ENCODE measurements around the gene C12orf42. TPM values are rescaled to one million over a fixed set of nuclear protein-coding genes. Genes with fewer than 3 reads are reported as not detected.

Gene C12orf42
- polyA plus RNA-seq, 1 experiment = not detected

DNA sequence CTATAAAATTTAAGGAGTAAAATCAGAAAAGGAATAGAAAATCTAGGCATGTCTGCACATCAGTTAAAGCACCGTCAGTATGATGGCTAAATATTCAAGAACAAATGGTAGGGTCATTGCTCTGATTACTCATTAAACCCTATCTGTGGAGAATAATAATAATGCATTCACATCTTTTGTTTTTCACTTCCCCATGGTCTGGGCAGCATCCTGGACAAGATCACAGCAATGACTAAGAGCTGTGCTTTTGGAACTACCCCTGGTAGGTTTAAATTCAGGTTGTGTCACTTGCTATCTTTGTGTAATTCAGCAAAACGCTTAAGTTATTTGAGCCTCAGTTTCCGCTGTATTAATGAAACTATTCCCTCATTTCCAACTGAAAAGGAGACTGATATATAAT lies 33.1 kb downstream of the C12orf42 start:
- Histone ChIP-seq H3K27ac (ENCODE audit: low read depth, low read length) (no peak overlapping the region), H3K4me3 (ENCODE audit: low read depth, low read length) (no peak overlapping the region), H3K9me3 (ENCODE audit: control insufficient read depth, insufficient read depth, low read length) (peaks cover 3% of the 10 kb centered on the region; the same call in 1 of the 2 replicates), H3K27me3 (ENCODE audit: control insufficient read depth, insufficient read depth, low read length) (no peaks in the 10 kb centered on the region)
- TF ChIP-seq, protein P1, sequence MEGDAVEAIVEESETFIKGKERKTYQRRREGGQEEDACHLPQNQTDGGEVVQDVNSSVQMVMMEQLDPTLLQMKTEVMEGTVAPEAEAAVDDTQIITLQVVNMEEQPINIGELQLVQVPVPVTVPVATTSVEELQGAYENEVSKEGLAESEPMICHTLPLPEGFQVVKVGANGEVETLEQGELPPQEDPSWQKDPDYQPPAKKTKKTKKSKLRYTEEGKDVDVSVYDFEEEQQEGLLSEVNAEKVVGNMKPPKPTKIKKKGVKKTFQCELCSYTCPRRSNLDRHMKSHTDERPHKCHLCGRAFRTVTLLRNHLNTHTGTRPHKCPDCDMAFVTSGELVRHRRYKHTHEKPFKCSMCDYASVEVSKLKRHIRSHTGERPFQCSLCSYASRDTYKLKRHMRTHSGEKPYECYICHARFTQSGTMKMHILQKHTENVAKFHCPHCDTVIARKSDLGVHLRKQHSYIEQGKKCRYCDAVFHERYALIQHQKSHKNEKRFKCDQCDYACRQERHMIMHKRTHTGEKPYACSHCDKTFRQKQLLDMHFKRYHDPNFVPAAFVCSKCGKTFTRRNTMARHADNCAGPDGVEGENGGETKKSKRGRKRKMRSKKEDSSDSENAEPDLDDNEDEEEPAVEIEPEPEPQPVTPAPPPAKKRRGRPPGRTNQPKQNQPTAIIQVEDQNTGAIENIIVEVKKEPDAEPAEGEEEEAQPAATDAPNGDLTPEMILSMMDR (IDR thresholded peaks at IDR 0.05; ENCODE audit: low read depth, low read length) = no peak
- CTCF ChIA-PET = no interaction called here
- POLR2A ChIA-PET = no interaction called here
- no peak for DNase-seq (ENCODE audit: low read depth, low spot score)

DNA sequence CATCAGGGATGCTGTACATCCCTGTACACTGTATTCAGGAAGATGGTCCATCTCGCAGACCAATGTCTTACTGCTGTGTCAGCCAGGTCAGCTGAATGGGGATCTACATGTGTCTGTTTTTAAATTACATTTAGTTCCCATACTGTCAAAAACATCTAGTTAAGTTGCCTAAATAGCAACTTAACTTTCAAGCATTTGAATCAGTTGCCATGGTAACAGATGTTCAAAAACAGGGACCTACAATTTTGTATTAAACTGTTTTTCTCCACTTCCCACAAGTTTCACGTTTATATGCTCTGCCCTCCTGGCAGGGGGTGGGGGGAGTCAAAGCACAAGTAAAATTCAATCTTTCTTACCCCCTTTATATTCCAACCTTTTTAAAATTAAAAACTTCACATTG lies 38.3 kb downstream of the C12orf42 start:
- TF ChIP-seq, protein P1 (IDR thresholded peaks at IDR 0.05; ENCODE audit: low read depth, low read length) = no peak
- POLR2A ChIA-PET = no interaction called here
- Histone ChIP-seq H3K4me3 (ENCODE audit: low read depth, low read length) (no peak overlapping the region), H3K27me3 (ENCODE audit: control insufficient read depth, insufficient read depth, low read length) (no peaks in the 10 kb centered on the region), H3K27ac (ENCODE audit: low read depth, low read length) (no peak overlapping the region), H3K9me3 (ENCODE audit: control insufficient read depth, insufficient read depth, low read length) (no peaks in the 10 kb centered on the region; the same call in 1 of the 2 replicates)
- no peak for DNase-seq (ENCODE audit: low read depth, low spot score)
- CTCF ChIA-PET = no interaction called here

DNA sequence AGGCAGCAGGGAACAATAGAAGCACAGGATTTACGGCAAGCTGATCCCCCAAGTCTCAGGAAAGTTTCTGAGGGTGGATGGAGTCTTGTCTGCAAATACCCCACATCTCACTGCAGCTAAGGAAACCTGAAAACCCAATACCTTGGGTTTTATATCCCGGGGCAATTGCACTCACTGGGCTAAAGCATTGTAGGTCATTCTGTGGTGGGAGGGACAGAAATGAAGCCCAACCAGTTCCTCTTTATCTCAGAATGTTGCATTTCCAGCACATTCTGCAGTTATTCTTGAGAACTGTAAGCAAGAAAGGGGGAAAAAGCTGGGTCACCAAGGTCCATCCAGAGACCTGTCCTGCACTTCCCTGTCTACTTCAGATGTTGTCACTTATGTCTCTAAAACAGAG lies 39.8 kb downstream of the C12orf42 start:
- DNase-seq (ENCODE audit: low read depth, low spot score) = no peak
- no peaks in the 10 kb centered on the region; the same call in 1 of the 2 replicates for H3K9me3 ChIP-seq (ENCODE audit: control insufficient read depth, insufficient read depth, low read length)
- no peak overlapping the region for H3K4me3 ChIP-seq (ENCODE audit: low read depth, low read length)
- ChIA-PET POLR2A (no interaction called here), CTCF (no interaction called here)
- no peak overlapping the region for H3K27ac ChIP-seq (ENCODE audit: low read depth, low read length)
- TF ChIP-seq, protein P1 (IDR thresholded peaks at IDR 0.05; ENCODE audit: low read depth, low read length) = no peak
- no peaks in the 10 kb centered on the region for H3K27me3 ChIP-seq (ENCODE audit: control insufficient read depth, insufficient read depth, low read length)

DNA sequence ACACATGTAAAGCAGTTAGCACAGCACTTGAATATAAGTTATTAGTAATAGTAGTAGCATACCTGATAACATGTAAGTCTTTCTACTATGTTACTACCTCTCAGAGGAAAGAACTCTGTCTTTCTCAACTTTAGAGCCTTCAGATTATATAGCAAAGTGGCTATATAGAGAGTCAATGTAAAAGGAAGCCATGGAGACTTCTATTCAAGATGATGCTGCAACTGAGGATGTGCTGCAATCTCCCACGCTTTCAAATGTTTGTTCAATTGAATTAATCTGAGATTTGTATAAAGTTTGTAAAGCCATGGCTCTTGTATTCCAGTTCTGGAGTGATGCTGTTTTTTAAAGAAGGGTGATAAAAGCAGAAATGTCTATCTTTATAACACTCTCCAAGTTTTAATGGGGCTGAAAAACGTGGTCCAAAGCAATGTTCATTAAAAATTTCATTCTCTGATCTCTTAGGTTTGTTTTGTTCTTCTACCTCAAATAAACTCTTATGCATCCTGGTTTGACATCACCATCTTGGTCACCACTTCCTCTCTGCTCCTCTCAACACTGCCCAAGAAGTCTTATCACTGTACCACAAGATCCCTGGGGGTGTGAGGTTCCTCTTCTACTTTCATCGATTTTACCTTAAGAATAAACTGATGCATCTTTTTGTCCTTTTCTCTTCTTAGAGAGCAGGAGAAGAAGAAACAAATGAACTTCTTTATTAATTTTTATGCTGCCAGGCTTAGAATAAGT lies 40.6 kb downstream of the C12orf42 start:
- no peak for DNase-seq (ENCODE audit: low read depth, low spot score)
- Histone ChIP-seq H3K9me3 (ENCODE audit: control insufficient read depth, insufficient read depth, low read length) (peaks cover 3% of the 10 kb centered on the region; the same call in 1 of the 2 replicates), H3K27me3 (ENCODE audit: control insufficient read depth, insufficient read depth, low read length) (no peaks in the 10 kb centered on the region), H3K27ac (ENCODE audit: low read depth, low read length) (no peak overlapping the region), H3K4me3 (ENCODE audit: low read depth, low read length) (no peak overlapping the region)
- CTCF ChIA-PET = no interaction called here
- TF ChIP-seq, protein P1 (IDR thresholded peaks at IDR 0.05; ENCODE audit: low read depth, low read length) = no peak
- POLR2A ChIA-PET = no interaction called here

DNA sequence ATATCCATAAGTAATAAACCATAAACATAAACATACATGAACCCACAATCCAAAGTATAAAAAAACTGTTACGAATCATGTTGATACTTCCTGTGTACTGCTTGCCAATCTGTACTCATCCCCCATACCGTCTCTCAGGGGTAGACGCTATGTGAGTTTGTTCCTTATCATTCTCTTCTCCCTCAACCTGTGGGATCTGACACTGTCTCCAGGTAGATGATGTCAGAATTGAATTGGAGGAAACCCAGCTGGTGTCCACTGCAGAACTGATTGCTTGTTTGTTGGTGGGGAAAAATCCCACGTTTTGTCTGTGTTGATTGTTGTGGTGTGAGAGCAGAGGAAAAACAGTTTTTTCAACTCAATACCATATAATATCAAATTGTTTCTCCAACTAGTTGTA lies 50.8 kb downstream of the C12orf42 start:
- TF ChIP-seq, protein P1 (IDR thresholded peaks at IDR 0.05; ENCODE audit: low read depth, low read length) = no peak

More for the DNA sequence above, 50.8 kb downstream of the C12orf42 start:
- H3K27me3 ChIP-seq (ENCODE audit: control insufficient read depth, insufficient read depth, low read length) = no peaks in the 10 kb centered on the region
- no peak overlapping the region for H3K4me3 ChIP-seq (ENCODE audit: low read depth, low read length)
- ChIA-PET POLR2A (no interaction called here), CTCF (no interaction called here)
- no peak for DNase-seq (ENCODE audit: low read depth, low spot score)
- no peaks in the 10 kb centered on the region for H3K9me3 ChIP-seq (ENCODE audit: control insufficient read depth, insufficient read depth, low read length)
- no peak overlapping the region for H3K27ac ChIP-seq (ENCODE audit: low read depth, low read length)
